GM12891 (cell line): ENCODE data around the gene GGT7.

ENCODE experiments used
- DNase-seq: peaks from one replicate; pipeline ENCODE4 v3.0.0; 2011; ENCODE audit warnings: low spot score; ENCODE audit not compliant: insufficient read length
- FAIRE-seq: peaks from 2 replicates; lab custom pipeline; 2011; peaks lifted over from hg19 to GRCh38; lab: Jason Lieb, UNC
- PAX5 ChIP-seq: IDR thresholded peaks from 2 replicates; pipeline ENCODE4 v1.6.1; 2011; ENCODE audit warnings: low read length, moderate library complexity, mild to moderate bottlenecking; ENCODE audit not compliant: insufficient read depth, severe bottlenecking
- POLR2A ChIP-seq: IDR thresholded peaks from 2 replicates; pipeline ENCODE4 v1.6.1; 2011; ENCODE audit warnings: low read depth, low read length, control low read depth
- POLR2AphosphoS5 ChIP-seq: IDR thresholded peaks from 2 replicates; pipeline ENCODE4 v1.6.1; 2011; ENCODE audit warnings: low read depth, low read length, control low read depth
- POU2F2 ChIP-seq: IDR thresholded peaks from 2 replicates; pipeline ENCODE4 v1.6.1; 2011; ENCODE audit warnings: low read depth, mild to moderate bottlenecking, control low read depth, low read length, moderate library complexity
- SPI1 ChIP-seq: IDR thresholded peaks from 2 replicates; pipeline ENCODE4 v1.6.1; 2011; ENCODE audit warnings: low read depth, low read length, control low read depth
- TAF1 ChIP-seq: IDR thresholded peaks from 2 replicates; pipeline ENCODE4 v1.6.1; 2011; ENCODE audit warnings: low read depth, low read length, control low read depth

GGT7 gene

GRCh38 chr20:34896086-34896621, 23.5 kb upstream of the GGT7 start:
- DNase-seq (no peak), FAIRE-seq (no peak)
- TF ChIP-seq TAF1 = no peak
- TF ChIP-seq PAX5 = no peak
- TF ChIP-seq POLR2A = no peak
- TF ChIP-seq SPI1 = no peak
- TF ChIP-seq POU2F2 = no peak
- no peak for TF ChIP-seq POLR2AphosphoS5

- TF ChIP-seq PAX5 = no peak
- no peak for TF ChIP-seq POLR2A
- TF ChIP-seq POU2F2 = no peak
- no peak for TF ChIP-seq POLR2AphosphoS5
- DNase-seq = no peak
- no peak for FAIRE-seq
Measured at GRCh38 chr20:34895465-34895864, 22.8 kb upstream of the GGT7 start.

GRCh38 chr20:34894723-34895122, 22.1 kb upstream of the GGT7 start:
- DNase-seq (no peak), FAIRE-seq (no peak)

GRCh38 chr20:34892671-34893070, 20.0 kb upstream of the GGT7 start:
- TF ChIP-seq POLR2A (no peak), SPI1 (no peak), POU2F2 (no peak), TAF1 (no peak)
- DNase-seq (no peak), FAIRE-seq (no peak)

More at GRCh38 chr20:34894723-34895122, 22.1 kb upstream of the GGT7 start:
- TF ChIP-seq PAX5 (no peak), POLR2AphosphoS5 (no peak), POLR2A (no peak), POU2F2 (no peak), TAF1 (no peak), SPI1 (no peak)

GRCh38 chr20:34891166-34892062, 18.8 kb upstream of the GGT7 start:
- TF ChIP-seq TAF1 (no peak), SPI1 (peak; percentile 47)
- FAIRE-seq (no peak), DNase-seq (no peak)

GRCh38 chr20:34888468-34888867, 15.8 kb upstream of the GGT7 start:
- TF ChIP-seq POU2F2 = no peak
- no peak for TF ChIP-seq PAX5
- no peak for TF ChIP-seq POLR2AphosphoS5
- TF ChIP-seq SPI1 = no peak
- TF ChIP-seq POLR2A = no peak
- TF ChIP-seq TAF1 = no peak
- no peak for DNase-seq
- FAIRE-seq = no peak

GRCh38 chr20:34887023-34887422, 14.4 kb upstream of the GGT7 start:
- DNase-seq (no peak), FAIRE-seq (no peak)
- TF ChIP-seq PAX5 (no peak), SPI1 (0 out of 2 replicates have a peak, but pooled peaks have one; percentile 33), POLR2A (no peak), POU2F2 (no peak)

GRCh38 chr20:34886122-34886521, 13.5 kb upstream of the GGT7 start:
- no peak for FAIRE-seq
- TF ChIP-seq POLR2A (no peak), POLR2AphosphoS5 (no peak), PAX5 (no peak), TAF1 (no peak), POU2F2 (no peak), SPI1 (no peak)
- no peak for DNase-seq

GRCh38 chr20:34884260-34884659, 11.6 kb upstream of the GGT7 start:
- DNase-seq (no peak), FAIRE-seq (no peak)
- no peak for TF ChIP-seq POLR2A
- no peak for TF ChIP-seq PAX5
- TF ChIP-seq POU2F2 = no peak
- TF ChIP-seq TAF1 = no peak
- TF ChIP-seq SPI1 = no peak
- TF ChIP-seq POLR2AphosphoS5 = no peak

GRCh38 chr20:34883809-34884208, 11.2 kb upstream of the GGT7 start:
- DNase-seq (no peak), FAIRE-seq (no peak)
- TF ChIP-seq SPI1 (no peak), POLR2A (no peak), POU2F2 (no peak), PAX5 (no peak), TAF1 (no peak), POLR2AphosphoS5 (no peak)
